Stimulated activated CD8-positive, alpha-beta memory T cell treated with anti-CD3 and anti-CD28 coated beads, Interleukin-7, amount 100 ng/mL, for 24 hours (primary cell): Measurements from ENCODE around the gene PADI2.
A peak's percentile ranks its signal among the peaks of the same experiment; 100 is the strongest.

Experiments used
- DNase-seq: peaks from one replicate; pipeline ENCODE4 v3.0.0-alpha.2; 2020; ENCODE audit warnings: low read depth

The PADI2 gene

GRCh38 chr1:17119076-17119772 lies at the start of gene PADI2:
PADI2 (minus strand) TSS chr1:17119451; CDS start chr1:17119371, 80 bp downstream.
- DNase-seq: peak; percentile 26

- DNase-seq: no peak
Measured at GRCh38 chr1:17168091-17168876, 49.0 kb upstream of the PADI2 start.

- DNase-seq: no peak
Measured at GRCh38 chr1:17167786-17168090, 48.5 kb upstream of the PADI2 start.

GRCh38 chr1:17167041-17167785 lies 48.0 kb upstream of the PADI2 start:
- DNase-seq: no peak

GRCh38 chr1:17165823-17166222 lies 46.6 kb upstream of the PADI2 start:
- no peak for DNase-seq

GRCh38 chr1:17163789-17164666 lies 44.8 kb upstream of the PADI2 start:
- DNase-seq: no peak

- no peak for DNase-seq
Measured at GRCh38 chr1:17163371-17163770, 44.1 kb upstream of the PADI2 start.

- DNase-seq: no peak
Measured at GRCh38 chr1:17162941-17163340, 43.7 kb upstream of the PADI2 start.

GRCh38 chr1:17161926-17162800 lies 42.9 kb upstream of the PADI2 start:
- no peak for DNase-seq

GRCh38 chr1:17161137-17161740 lies 42.0 kb upstream of the PADI2 start:
- no peak for DNase-seq

- DNase-seq: no peak
Measured at GRCh38 chr1:17158961-17159360, 39.7 kb upstream of the PADI2 start.

GRCh38 chr1:17156108-17156507 lies 36.9 kb upstream of the PADI2 start:
- DNase-seq: no peak

GRCh38 chr1:17155257-17155920 lies 36.1 kb upstream of the PADI2 start:
- DNase-seq: no peak

- no peak for DNase-seq
Measured at GRCh38 chr1:17149771-17150170, 30.5 kb upstream of the PADI2 start.

GRCh38 chr1:17148950-17149608 lies 29.8 kb upstream of the PADI2 start:
- no peak for DNase-seq

- no peak for DNase-seq
Measured at GRCh38 chr1:17145648-17146047, 26.4 kb upstream of the PADI2 start.

GRCh38 chr1:17143760-17144159 lies 24.5 kb upstream of the PADI2 start:
- DNase-seq: no peak

GRCh38 chr1:17141441-17142197 lies 22.4 kb upstream of the PADI2 start:
- no peak for DNase-seq

- no peak for DNase-seq
Measured at GRCh38 chr1:17140279-17140678, 21.0 kb upstream of the PADI2 start.
